HFFc6 (cell line): ENCODE data around the gene SF3B1. TPM values are rescaled to one million over a fixed set of nuclear protein-coding genes. Genes with fewer than 3 reads are reported as not detected.
"Not testable (repeated sequence)": the region's sequence is repeated elsewhere in the genome, so short reads cannot be mapped to it uniquely, and the experiment has no call there.

Experiments
- DNase-seq: peaks from one replicate; pipeline ENCODE4 v3.0.0-alpha.2; 2018
- H3K27ac Mint-ChIP-seq: 2 replicates; pipeline ENCODE4 v1.8.0; 2020; ENCODE audit warnings: mild to moderate bottlenecking, mixed read lengths
- H3K27me3 Mint-ChIP-seq: 2 replicates; pipeline ENCODE4 v1.8.0; 2021; ENCODE audit warnings: mild to moderate bottlenecking, moderate library complexity, mixed read lengths; ENCODE audit not compliant: insufficient read depth
- H3K36me3 Mint-ChIP-seq: 2 replicates; pipeline ENCODE4 v1.8.0; 2021; ENCODE audit warnings: low read depth, mixed read lengths
- H3K4me1 Mint-ChIP-seq: 2 replicates; pipeline ENCODE4 v1.8.0; 2020; ENCODE audit warnings: low read depth, mixed read lengths
- H3K4me3 Mint-ChIP-seq: 2 replicates; pipeline ENCODE4 v1.8.0; 2020; ENCODE audit warnings: mild to moderate bottlenecking, moderate library complexity, mixed read lengths
- H3K9me3 Mint-ChIP-seq: 2 replicates; pipeline ENCODE4 v1.8.0; 2020; ENCODE audit warnings: mild to moderate bottlenecking, mixed read lengths
- CTCF ChIP-seq: fragments of 200-600 bp; sonication (generic); IDR thresholded peaks from 2 replicates; pipeline ENCODE4 v1.5.0; 2021; ENCODE audit warnings: antibody characterized with exemption, mild to moderate bottlenecking
- long read RNA-seq: library from polyadenylated mRNA; unstranded; transcript quantifications from one replicate; pipeline ENCODE4 v2.0.0, GENCODE V29; 2019
- total RNA-seq, 6 experiments: library from RNA; stranded (reverse); fragmentation: NEBNext Ultra II Directional; extraction: Animal tissue kit (Norgen Biotek cat#: 25700); gene quantifications; 2 replicates in 1 of 6; 3 replicates in 5 of 6; pipeline ENCODE4 v1.2.3, GENCODE V29; 2021

The SF3B1 gene
- 100 to 1,000 TPM; 158 to 189 (median 175) TPM for total RNA-seq
- long read RNA-seq, full-length matches to known transcripts: 66 of 161 reads
- long read RNA-seq, partial matches to known transcripts: 84 of 161 reads
- long read RNA-seq, other reads (novel, unspliced or antisense): 11 of 161 reads

- no peaks in the 10 kb centered on the region for H3K9me3 Mint-ChIP-seq
- peak; percentile 97 for DNase-seq
- H3K27ac Mint-ChIP-seq: peak within 1 kb of the TSS; percentile 100
- H3K36me3 Mint-ChIP-seq: peaks cover 19% of the 10 kb centered on the region
- no peak; the same call in 1 of the 2 replicates for TF ChIP-seq CTCF
- peak within 1 kb of the TSS; percentile 96 for H3K4me3 Mint-ChIP-seq
- peaks cover 3% of the 10 kb centered on the region for H3K27me3 Mint-ChIP-seq
- H3K4me1 Mint-ChIP-seq: peaks cover 42% of the 10 kb centered on the region
These were observed at the start of gene SF3B1 for GRCh38 chr2:197434541-197435513. SF3B1 (minus strand) TSS chr2:197435028; CDS start chr2:197434999, 29 bp downstream.

- Mint-ChIP-seq H3K9me3 (peaks cover 18% of the 10 kb centered on the region), H3K36me3 (peaks cover 59% of the 10 kb centered on the region)
- H3K4me3 Mint-ChIP-seq, H3K27ac Mint-ChIP-seq, H3K4me1 Mint-ChIP-seq, DNase-seq, H3K27me3 Mint-ChIP-seq: not testable (repeated sequence)
These were observed 49.4 kb upstream of the SF3B1 start for GRCh38 chr2:197484248-197484647.

GRCh38 chr2:197480165-197481036 lies 45.6 kb upstream of the SF3B1 start:
- peaks cover 45% of the 10 kb centered on the region for H3K36me3 Mint-ChIP-seq
- peaks cover 2% of the 10 kb centered on the region for H3K27me3 Mint-ChIP-seq
- H3K4me3 Mint-ChIP-seq: no peak overlapping the region
- H3K4me1 Mint-ChIP-seq: no peaks in the 10 kb centered on the region
- no peak for TF ChIP-seq CTCF
- H3K27ac Mint-ChIP-seq: no peak overlapping the region
- no peak for DNase-seq
- peaks cover 18% of the 10 kb centered on the region for H3K9me3 Mint-ChIP-seq

- DNase-seq: no peak
- H3K4me3 Mint-ChIP-seq: no peak overlapping the region
- no peaks in the 10 kb centered on the region for H3K9me3 Mint-ChIP-seq
- H3K27ac Mint-ChIP-seq: no peak overlapping the region
- peaks cover 34% of the 10 kb centered on the region for H3K36me3 Mint-ChIP-seq
- TF ChIP-seq CTCF: no peak
- no peaks in the 10 kb centered on the region for H3K4me1 Mint-ChIP-seq
- H3K27me3 Mint-ChIP-seq: no peaks in the 10 kb centered on the region; the same call in 1 of the 2 replicates
These were observed 43.0 kb upstream of the SF3B1 start for GRCh38 chr2:197477797-197478196.

GRCh38 chr2:197472166-197472565 lies 37.3 kb upstream of the SF3B1 start:
- no peaks in the 10 kb centered on the region for H3K27me3 Mint-ChIP-seq
- DNase-seq: no peak
- H3K36me3 Mint-ChIP-seq: peaks cover 25% of the 10 kb centered on the region
- no peaks in the 10 kb centered on the region for H3K9me3 Mint-ChIP-seq
- H3K4me3 Mint-ChIP-seq: no peak overlapping the region
- no peaks in the 10 kb centered on the region for H3K4me1 Mint-ChIP-seq
- peak overlapping the region; percentile 39 for H3K27ac Mint-ChIP-seq
- no peak for TF ChIP-seq CTCF
